ENCODE measurements around the gene SNX6. TPM values are rescaled to one million over a fixed set of nuclear protein-coding genes. Genes with fewer than 3 reads are reported as not detected.
"Not testable (repeated sequence)": the region's sequence is repeated elsewhere in the genome, so short reads cannot be mapped to it uniquely, and the experiment has no call there.

SNX6 gene
- total and polyA plus RNA-seq, 2 experiments from 2014 or later: 110 to 157 TPM

- not testable (repeated sequence) for H3K27me3 Mint-ChIP-seq (ENCODE audit: insufficient read depth, low read depth, poor library complexity); H3K4me2 ChIP-seq; H3F3A ChIP-seq (replicated peaks; ENCODE audit: low read depth); H3K9me2 ChIP-seq (ENCODE audit: insufficient read depth); H3K4me1 ChIP-seq (ENCODE audit: insufficient read depth); H3K79me2 ChIP-seq (replicated peaks; ENCODE audit: insufficient read depth); H4K20me1 ChIP-seq (replicated peaks; ENCODE audit: insufficient read depth); H3K4me3 Mint-ChIP-seq; ATAC-seq; H3K27me3 ChIP-seq (ENCODE audit: insufficient read depth); H3K4me3 ChIP-seq; H3K9me3 Mint-ChIP-seq; DNase-seq (ENCODE audit: low spot score); H3K27ac Mint-ChIP-seq; H3K4me1 Mint-ChIP-seq; H2AFZ ChIP-seq
- H3K27ac ChIP-seq (ENCODE audit: low read depth): 0 out of 2 replicates have a peak overlapping the region, but pooled peaks have one; percentile 55
- H3K36me3 Mint-ChIP-seq (ENCODE audit: low read depth): peaks cover 65% of the 10 kb centered on the region
- H3K36me3 ChIP-seq (ENCODE audit: insufficient read depth): peaks cover 39% of the 10 kb centered on the region
These were observed 108.9 kb downstream of the SNX6 start for GRCh38 chr14:34521071-34521470.

- DNase-seq (ENCODE audit: low spot score); H3K9me2 ChIP-seq (ENCODE audit: insufficient read depth); H3K4me1 Mint-ChIP-seq; H3K27me3 ChIP-seq (ENCODE audit: insufficient read depth); H3K4me3 Mint-ChIP-seq; H3K27ac Mint-ChIP-seq; H2AFZ ChIP-seq; H3K4me2 ChIP-seq; H4K20me1 ChIP-seq (replicated peaks; ENCODE audit: insufficient read depth); H3F3A ChIP-seq (replicated peaks; ENCODE audit: low read depth); H3K9me3 Mint-ChIP-seq; ATAC-seq; H3K27me3 Mint-ChIP-seq (ENCODE audit: insufficient read depth, low read depth, poor library complexity); H3K4me1 ChIP-seq (ENCODE audit: insufficient read depth); H3K4me3 ChIP-seq; H3K79me2 ChIP-seq (replicated peaks; ENCODE audit: insufficient read depth): not testable (repeated sequence)
- peaks cover 64% of the 10 kb centered on the region for H3K36me3 Mint-ChIP-seq (ENCODE audit: low read depth)
- 0 out of 2 replicates have a peak overlapping the region, but pooled peaks have one; percentile 55 for H3K27ac ChIP-seq (ENCODE audit: low read depth)
- H3K36me3 ChIP-seq (ENCODE audit: insufficient read depth): peaks cover 37% of the 10 kb centered on the region
These were observed 109.5 kb downstream of the SNX6 start for GRCh38 chr14:34520304-34520970.

Small RNAs within 50 kb of the gene (small RNA-seq; reads per million reads assigned to genes)
- gene RNU1-27P (ENCODE audit: low replicate concordance) (not detected), gene RNU1-28P (ENCODE audit: low replicate concordance) (not detected), gene RNU6-1261P (ENCODE audit: low replicate concordance) (not detected)

Other genes with a start within 250 kb of the SNX6 start
- gene SPTSSA, start 167.9 kb downstream of the SNX6 start, total RNA-seq (2014; rRNA removed; shearing (Covaris generic)): 22.3 and 27.5 TPM in 2 replicates
- 33.5 and 36.4 TPM in 2 replicates for gene SPTSSA, start 167.9 kb downstream of the SNX6 start, polyA plus RNA-seq (2016; fragmentation: Nextera tagmentation; extraction: Ambion mirVana)
- 25.0 and 31.6 TPM in 2 replicates for gene EAPP, start 90.4 kb downstream of the SNX6 start, total RNA-seq (2014; rRNA removed; shearing (Covaris generic))
- 53.6 and 64.0 TPM in 2 replicates for gene EAPP, start 90.4 kb downstream of the SNX6 start, polyA plus RNA-seq (2016; fragmentation: Nextera tagmentation; extraction: Ambion mirVana)
- 14.8 and 17.2 TPM in 2 replicates for gene CFL2, start 84.4 kb upstream of the SNX6 start, total RNA-seq (2014; rRNA removed; shearing (Covaris generic))
- gene CFL2, start 84.4 kb upstream of the SNX6 start, polyA plus RNA-seq (2016; fragmentation: Nextera tagmentation; extraction: Ambion mirVana): 8.2 and 10.9 TPM in 2 replicates
- gene BAZ1A, start 245.2 kb upstream of the SNX6 start, total RNA-seq (2014; rRNA removed; shearing (Covaris generic)): 21.8 and 24.2 TPM in 2 replicates
- gene BAZ1A, start 245.2 kb upstream of the SNX6 start, polyA plus RNA-seq (2016; fragmentation: Nextera tagmentation; extraction: Ambion mirVana): 24.1 and 26.8 TPM in 2 replicates